Stimulated activated CD4-positive, alpha-beta T cell treated with anti-CD3 and anti-CD28 coated beads, Interleukin-12 subunit alpha, Interleukin-12 subunit beta, amount 100 ng/mL, for 48 hours (primary cell): ENCODE measurements around the gene SLC10A3.

ENCODE experiments used
- DNase-seq, 3 donors: peaks; one replicate each; pipeline ENCODE4 v3.0.0-alpha.2; 2020; ENCODE audit warnings: low read depth in 2 of 3, low spot score in 1 of 3

Gene SLC10A3

GRCh38 chrX:154441984-154442707 lies 48.3 kb downstream of the SLC10A3 start:
- DNase-seq, result no peak

- no peak for DNase-seq
Observed at GRCh38 chrX:154441564-154441963, 48.9 kb downstream of the SLC10A3 start.

- DNase-seq, result no peak
Observed at GRCh38 chrX:154440623-154441357, 49.6 kb downstream of the SLC10A3 start.

GRCh38 chrX:154439841-154440240 lies 50.6 kb downstream of the SLC10A3 start:
- DNase-seq, result no peak

GRCh38 chrX:154437971-154438893 lies 52.2 kb downstream of the SLC10A3 start:
- no peak for DNase-seq
